Endothelial cell of umbilical vein (primary cell): ENCODE measurements around the gene DIAPH2. TPM values are rescaled to one million over a fixed set of nuclear protein-coding genes. Genes with fewer than 3 reads are reported as not detected.

ENCODE experiments used
- BruUV-seq: library from RNA; stranded (reverse); fragments of 400-500 nt; replicated peaks from 2 replicates; lab custom pipeline; 2021; lab: Mats Ljungman, UMichigan
- CTCF ChIA-PET: fragments of 300-600, 350-600 bp; sonication (Branson Sonifier 250); formaldehyde crosslinking; loops from one replicate; lab custom pipeline; 2021; ENCODE audit warnings: antibody characterized with exemption, inconsistent platforms; lab: Charles Lee
- POLR2A ChIA-PET: fragments of 300-600, 350-600 bp; sonication (Branson Sonifier 250); formaldehyde crosslinking; loops from one replicate; lab custom pipeline; 2021; ENCODE audit warnings: antibody characterized with exemption, inconsistent platforms; lab: Charles Lee
- DNase-seq: peaks from one replicate; pipeline ENCODE4 v3.0.0-alpha.2; 2011; ENCODE audit warnings: low read depth, low spot score
- FAIRE-seq: peaks from 2 replicates; lab custom pipeline; 2011; peaks lifted over from hg19 to GRCh38; lab: Jason Lieb, UNC
- H2AFZ ChIP-seq: 2 replicates; pipeline ENCODE4 v1.6.0; 2012; ENCODE audit warnings: low read depth, low read length, control low read depth, inconsistent platforms
- H3K27ac ChIP-seq: 2 replicates; pipeline ENCODE4 v1.5.1; 2011; ENCODE audit warnings: low read depth, mild to moderate bottlenecking, control low read depth, low read length, moderate library complexity; ENCODE audit not compliant: insufficient read depth
- H3K27me3 ChIP-seq, 2 experiments: 2 replicates each; pipeline versions ENCODE4 v1.6.0 to v1.6.1; 2011; ENCODE audit warnings: low read length in 2 of 2, mixed read lengths in 1 of 2; ENCODE audit not compliant: control insufficient read depth in 2 of 2, insufficient read depth in 2 of 2
- H3K36me3 ChIP-seq, 2 experiments: 2 replicates in 1 of 2; 3 replicates in 1 of 2; pipeline ENCODE4 v1.5.1; 2011; ENCODE audit warnings: low read length in 2 of 2, mild to moderate bottlenecking in 1 of 2, moderate library complexity in 1 of 2; ENCODE audit not compliant: control insufficient read depth in 2 of 2, insufficient read depth in 2 of 2; ENCODE audit errors: extremely low read depth in 1 of 2
- H3K4me1 ChIP-seq: 3 replicates; pipeline ENCODE4 v1.5.1; 2011; ENCODE audit warnings: mild to moderate bottlenecking, low read length; ENCODE audit not compliant: control insufficient read depth, insufficient read depth; ENCODE audit errors: extremely low read depth
- H3K4me2 ChIP-seq: 2 replicates; pipeline ENCODE4 v1.6.1; 2011; ENCODE audit warnings: low read length, control low read depth, mixed read lengths; ENCODE audit not compliant: insufficient read depth
- H3K4me3 ChIP-seq, 3 experiments: fragments of 200-600 bp in 1 of 3; sonication (generic), shearing (Covaris generic) in 1 of 3; replicated peaks in 1 of 3; 2 replicates each; pipeline ENCODE4 v1.5.1; 2011 to 2016; ENCODE audit warnings: control low read depth in 3 of 3, low read length in 3 of 3, mild to moderate bottlenecking in 2 of 3, inconsistent platforms in 1 of 3, low read depth in 1 of 3, moderate library complexity in 1 of 3; ENCODE audit not compliant: insufficient read depth in 1 of 3
- H3K79me2 ChIP-seq: 2 replicates; pipeline ENCODE4 v1.6.0; 2012; ENCODE audit warnings: low read length, inconsistent platforms; ENCODE audit not compliant: control insufficient read depth, insufficient read depth
- H3K9ac ChIP-seq: replicated peaks from 2 replicates; pipeline ENCODE3; 2011; ENCODE audit warnings: low read length, control low read depth; ENCODE audit not compliant: insufficient read depth; ENCODE audit errors: extremely low read depth
- H3K9me1 ChIP-seq: replicated peaks from 3 replicates; pipeline ENCODE4 v1.6.0; 2011; ENCODE audit warnings: mild to moderate bottlenecking, low read length; ENCODE audit not compliant: control insufficient read depth, insufficient read depth; ENCODE audit errors: extremely low read depth
- H3K9me3 ChIP-seq: replicated peaks from 2 replicates; pipeline ENCODE4 v1.5.1; 2012; ENCODE audit warnings: low read length, inconsistent platforms; ENCODE audit not compliant: control insufficient read depth, insufficient read depth
- H4K20me1 ChIP-seq: replicated peaks from 2 replicates; pipeline ENCODE3; 2011; ENCODE audit warnings: mild to moderate bottlenecking, low read length; ENCODE audit not compliant: control insufficient read depth, insufficient read depth; ENCODE audit errors: extremely low read depth
- CTCF ChIP-seq, 2 donors: IDR thresholded peaks; 1 replicate in 1 of 2; 2 replicates in 1 of 2; pipeline ENCODE4 v1.5.1; 2011; ENCODE audit warnings: low read length in 2 of 2, mild to moderate bottlenecking in 2 of 2, moderate library complexity in 2 of 2, control low read depth in 1 of 2, inconsistent platforms in 1 of 2, low read depth in 1 of 2; ENCODE audit not compliant: insufficient read depth in 1 of 2; ENCODE audit errors: extremely low read depth in 1 of 2
- EZH2 ChIP-seq: IDR thresholded peaks from 2 replicates; pipeline ENCODE4 v1.6.1; 2012; ENCODE audit warnings: borderline replicate concordance, low read depth, mild to moderate bottlenecking, moderate library complexity, low read length, inconsistent platforms; ENCODE audit not compliant: severe bottlenecking
- GATA2 ChIP-seq: IDR thresholded peaks from 2 replicates; pipeline ENCODE4 v1.7.0; 2011; ENCODE audit warnings: low read depth, mild to moderate bottlenecking, moderate library complexity, mixed read lengths, low read length; ENCODE audit not compliant: insufficient read length, insufficient read depth
- MAX ChIP-seq: IDR thresholded peaks from 2 replicates; pipeline ENCODE4 v1.6.1; 2011; ENCODE audit not compliant: insufficient read depth, insufficient read length
- MYC ChIP-seq: IDR thresholded peaks from one replicate; pipeline ENCODE4 v1.6.1; 2011; ENCODE audit warnings: mild to moderate bottlenecking, low read depth, low read length
- POLR2AphosphoS5 ChIP-seq: IDR thresholded peaks from 2 replicates; pipeline ENCODE4 v1.6.1; 2012; ENCODE audit warnings: low read depth, mild to moderate bottlenecking, control low read depth, low read length, moderate library complexity; ENCODE audit not compliant: insufficient read depth
- dilution Hi-C: fragments of 300-500 bp; cut with MboI; formaldehyde crosslinking; loops from one replicate; pipeline ENCODE4 v1.15.0; 2019; ENCODE audit warnings: low sequenced_read_pairs; ENCODE audit not compliant: extremely low pct_ligation_motif_present
- intact Hi-C: fragments of 100-400 bp; cut with micrococcal nuclease; formaldehyde crosslinking; loops from one replicate; pipeline ENCODE4 v1.10.0; 2022
- polyA plus RNA-seq, 4 experiments: library from polyadenylated mRNA; depleted of rRNA in 3 of 4; stranded (reverse) in 3 of 4; unstranded in 1 of 4; fragments of >200 nt; gene quantifications; 2 replicates each; pipeline versions ENCODE4 v1.2.1 to v1.2.3, GENCODE V29; 2011 to 2012; ENCODE audit warnings: missing spikeins in 1 of 4
- total RNA-seq: library from RNA; stranded (reverse); gene quantifications from 2 replicates; pipeline ENCODE4 v1.2.3, GENCODE V29; 2021

Gene DIAPH2
- total and polyA plus RNA-seq, 2 donors (not counting 3 experiments of a cell fraction or from before 2014, with no cell fraction given), result 3.0 to 30.0 TPM

GRCh38 chrX:96982161-96982560, 297.5 kb downstream of the DIAPH2 start:
- no peaks in the 10 kb centered on the region for H3K27me3 ChIP-seq
- H3K4me2 ChIP-seq, result peak overlapping the region; percentile 42
- CTCF ChIA-PET, result no interaction called here
- peaks cover 18% of the 10 kb centered on the region for H3K4me1 ChIP-seq
- no TSS peak for BruUV-seq
- H3K9me1 ChIP-seq, result no peaks in the 10 kb centered on the region
- no peak for TF ChIP-seq GATA2
- TF ChIP-seq CTCF (IDR thresholded peaks at IDR 0.05; ENCODE audit: extremely low read depth in 1 of 2, insufficient read depth in 1 of 2, low read depth in 1 of 2, low read length in 2 of 2), result no peak
- DNase-seq, result peak; percentile 72
- FAIRE-seq, result peak; percentile 57
- H3K79me2 ChIP-seq, result no peaks in the 10 kb centered on the region
- H3K27ac ChIP-seq, result peak overlapping the region; percentile 36
- no peaks in the 10 kb centered on the region for H3K36me3 ChIP-seq
- intact Hi-C loops, result no loop called here
- H4K20me1 ChIP-seq, result no peaks in the 10 kb centered on the region
- POLR2A ChIA-PET, result no interaction called here
- dilution Hi-C loops, result no loop called here
- no peak overlapping the region for H3K9ac ChIP-seq
- no peaks in the 10 kb centered on the region for H3K9me3 ChIP-seq
- no peak overlapping the region for H3K4me3 ChIP-seq
- H2AFZ ChIP-seq, result no peak overlapping the region

GRCh38 chrX:96984538-96984937, 299.9 kb downstream of the DIAPH2 start:
- POLR2A ChIA-PET, result no interaction called here
- dilution Hi-C loops, result no loop called here
- no peak for DNase-seq
- no peaks in the 10 kb centered on the region for H4K20me1 ChIP-seq
- H3K36me3 ChIP-seq, result no peaks in the 10 kb centered on the region
- H3K9me1 ChIP-seq, result no peaks in the 10 kb centered on the region
- BruUV-seq, result no TSS peak
- no peak overlapping the region for H3K27ac ChIP-seq
- H3K4me3 ChIP-seq, result no peak overlapping the region
- TF ChIP-seq MYC, result no peak
- no peak for TF ChIP-seq MAX
- TF ChIP-seq POLR2AphosphoS5, result no peak
- no peak for TF ChIP-seq EZH2
- no peak overlapping the region for H3K4me2 ChIP-seq
- no peaks in the 10 kb centered on the region for H3K27me3 ChIP-seq
- H3K79me2 ChIP-seq, result no peaks in the 10 kb centered on the region
- no peak overlapping the region for H3K9ac ChIP-seq
- no peaks in the 10 kb centered on the region for H3K9me3 ChIP-seq
- FAIRE-seq, result no peak
- peaks cover 18% of the 10 kb centered on the region for H3K4me1 ChIP-seq
- no peak overlapping the region for H2AFZ ChIP-seq
- CTCF ChIA-PET, result no interaction called here
- intact Hi-C loops, result no loop called here
